HEK293T (cell line): ENCODE results near the gene RBM20.

ENCODE experiments used
- BHLHE40 ChIP-seq: fragments of 450-650 bp; IDR thresholded peaks from 2 replicates; pipeline ENCODE4 v1.6.1; 2016; ENCODE audit warnings: mild to moderate bottlenecking, moderate library complexity, borderline replicate concordance
- ELF4 ChIP-seq: fragments of 450-650 bp; IDR thresholded peaks from 2 replicates; pipeline ENCODE4 v1.6.1; 2017; ENCODE audit warnings: antibody characterized with exemption
- FOXK2 ChIP-seq: fragments of 450-650 bp; IDR thresholded peaks from 2 replicates; pipeline ENCODE4 v1.6.1; 2016; ENCODE audit warnings: mild to moderate bottlenecking
- LEF1 ChIP-seq: fragments of 450-650 bp; IDR thresholded peaks from 2 replicates; pipeline ENCODE4 v1.6.1; 2017; ENCODE audit warnings: mild to moderate bottlenecking, borderline replicate concordance

DNA sequence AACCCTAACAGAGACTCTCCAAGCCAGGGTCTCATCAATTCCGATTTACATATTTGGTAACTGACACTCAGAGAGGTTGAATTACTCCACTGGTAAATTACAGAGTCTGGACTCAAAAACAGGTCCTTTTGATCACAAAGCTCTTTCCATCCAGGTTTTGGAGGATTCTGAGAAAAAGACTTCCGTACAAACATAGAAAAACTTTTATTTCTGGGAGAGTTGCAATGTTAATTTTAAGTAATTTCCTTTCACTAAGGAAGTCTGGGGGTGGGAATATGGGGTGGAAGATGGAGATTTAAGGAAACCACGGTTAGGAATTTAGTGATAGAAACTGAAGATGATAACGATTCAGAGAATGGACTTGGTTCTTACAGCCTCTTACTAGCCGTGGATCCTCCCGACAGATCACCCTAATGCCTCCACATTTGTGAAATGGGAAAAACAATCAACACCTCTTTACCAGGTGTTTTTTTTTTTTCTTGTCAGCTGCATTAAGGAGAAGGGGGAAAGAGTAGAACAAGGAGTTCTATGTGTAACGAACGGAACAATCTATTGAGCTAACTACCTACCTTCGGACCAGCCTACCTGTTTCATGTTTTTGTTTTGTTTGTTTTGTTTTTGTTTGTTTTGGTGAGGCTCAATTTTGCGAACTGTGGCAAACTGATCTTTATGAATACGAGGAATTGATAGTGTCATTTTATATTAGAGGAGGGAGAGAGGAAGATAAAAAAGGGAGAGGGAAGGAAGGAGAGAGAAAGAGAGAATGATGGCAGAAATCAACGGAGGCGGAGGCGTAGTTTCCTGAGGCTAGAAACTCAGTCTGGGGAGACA is 1.7 kb upstream of the RBM20 start:
- no peak for TF ChIP-seq BHLHE40
- no peak for TF ChIP-seq LEF1
- TF ChIP-seq ELF4: no peak
- TF ChIP-seq FOXK2: no peak
